Measurements from ENCODE around the gene ANO4. TPM values are rescaled to one million over a fixed set of nuclear protein-coding genes. Genes with fewer than 3 reads are reported as not detected.
A peak's percentile ranks its signal among the peaks of the same experiment; 100 is the strongest.

Gene ANO4
- total and polyA plus RNA-seq, 8 donors: 2.0 to 6.9 (median 4.7) TPM; not detected in 1

GRCh38 chr12:100799770-100800169 is 5.2 kb downstream of the ANO4 start:
- H3K27ac ChIP-seq: no peak overlapping the region
- peaks cover 0 to under 1% of the 10 kb centered on the region in 2 donors for H3K9me3 ChIP-seq
- no peak for ATAC-seq
- no peak for DNase-seq
- H3K27me3 ChIP-seq: peaks cover 0 to 10% of the 10 kb centered on the region in 2 donors
- no peaks in the 10 kb centered on the region for H3K36me3 ChIP-seq
- intact Hi-C loops (cut with DNase I): no loop called here
- no peak for TF ChIP-seq CTCF (IDR thresholded peaks at IDR 0.05)
- H3K4me1 ChIP-seq: no peaks in the 10 kb centered on the region
- H3K4me3 ChIP-seq: no peak overlapping the region

- ATAC-seq: no peak
Observed at GRCh38 chr12:100800723-100801122, 6.1 kb downstream of the ANO4 start.

GRCh38 chr12:100801320-100801719 is 6.7 kb downstream of the ANO4 start:
- ATAC-seq: no peak
- H3K4me3 ChIP-seq: no peak overlapping the region
- intact Hi-C loops (cut with DNase I): no loop called here
- no peak overlapping the region for H3K27ac ChIP-seq
- no peaks in the 10 kb centered on the region for H3K27me3 ChIP-seq
- no peaks in the 10 kb centered on the region for H3K36me3 ChIP-seq
- peaks cover 0 to 4% of the 10 kb centered on the region in 2 donors for H3K9me3 ChIP-seq
- peak in 1 of 4 donors; percentile 27 for DNase-seq
- no peak for TF ChIP-seq CTCF (IDR thresholded peaks at IDR 0.05)
- no peaks in the 10 kb centered on the region for H3K4me1 ChIP-seq

More at GRCh38 chr12:100800723-100801122, 6.1 kb downstream of the ANO4 start:
- Histone ChIP-seq H3K9me3 (peaks cover 0 to 4% of the 10 kb centered on the region in 2 donors), H3K27ac (no peak overlapping the region), H3K4me1 (no peaks in the 10 kb centered on the region), H3K4me3 (no peak overlapping the region), H3K27me3 (peaks cover 0 to under 1% of the 10 kb centered on the region in 2 donors), H3K36me3 (no peaks in the 10 kb centered on the region)
- intact Hi-C loops (cut with DNase I): no loop called here
- no peak for TF ChIP-seq CTCF (IDR thresholded peaks at IDR 0.05)
- DNase-seq: no peak

GRCh38 chr12:100808777-100809176 is 14.2 kb downstream of the ANO4 start:
- no peak for DNase-seq
- H3K27ac ChIP-seq: no peak overlapping the region
- no peak for ATAC-seq
- no peak for TF ChIP-seq CTCF (IDR thresholded peaks at IDR 0.05)
- H3K4me3 ChIP-seq: no peak overlapping the region
- no peaks in the 10 kb centered on the region for H3K27me3 ChIP-seq
- no peaks in the 10 kb centered on the region for H3K4me1 ChIP-seq
- intact Hi-C loops (cut with DNase I): no loop called here
- H3K9me3 ChIP-seq: peaks cover 0 to 6% of the 10 kb centered on the region in 2 donors
- H3K36me3 ChIP-seq: no peaks in the 10 kb centered on the region

GRCh38 chr12:100820314-100820713 is 25.7 kb downstream of the ANO4 start:
- no peak for DNase-seq
- TF ChIP-seq CTCF (IDR thresholded peaks at IDR 0.05): no peak
- H3K27me3 ChIP-seq: no peaks in the 10 kb centered on the region
- no peak for ATAC-seq
- H3K27ac ChIP-seq: no peak overlapping the region
- intact Hi-C loops (cut with DNase I): no loop called here
- no peaks in the 10 kb centered on the region for H3K4me1 ChIP-seq
- H3K4me3 ChIP-seq: no peak overlapping the region
- no peaks in the 10 kb centered on the region for H3K36me3 ChIP-seq
- no peaks in the 10 kb centered on the region for H3K9me3 ChIP-seq
